Activated naive CD4-positive, alpha-beta T cell treated with anti-CD3 and anti-CD28 coated beads for 36 hours (primary cell): ENCODE measurements around the gene CHST15. TPM values are rescaled to one million over a fixed set of nuclear protein-coding genes. Genes with fewer than 3 reads are reported as not detected.

Experiments used
- CTCF ChIA-PET: fragments of 350-600 bp; sonication (Branson Sonifier 250); formaldehyde crosslinking; loops from one replicate; lab custom pipeline; 2021; ENCODE audit warnings: antibody characterized with exemption; lab: Charles Lee
- DNase-seq: peaks from one replicate; pipeline ENCODE4 v3.0.0-alpha.2; 2020
- H3K27ac Mint-ChIP-seq: one replicate; pipeline ENCODE4 v1.8.0; 2021; ENCODE audit warnings: mild to moderate bottlenecking, mixed read lengths
- H3K27me3 Mint-ChIP-seq: one replicate; pipeline ENCODE4 v1.8.0; 2021; ENCODE audit warnings: low read depth, mixed read lengths
- H3K36me3 Mint-ChIP-seq: one replicate; pipeline ENCODE4 v1.8.0; 2021; ENCODE audit warnings: low read depth, mixed read lengths
- H3K4me1 Mint-ChIP-seq: one replicate; pipeline ENCODE4 v1.8.0; 2021; ENCODE audit warnings: low read depth, mixed read lengths
- H3K4me3 Mint-ChIP-seq: one replicate; pipeline ENCODE4 v1.8.0; 2021; ENCODE audit warnings: mild to moderate bottlenecking, moderate library complexity, mixed read lengths
- H3K9me3 Mint-ChIP-seq: one replicate; pipeline ENCODE4 v1.8.0; 2021; ENCODE audit warnings: mixed read lengths
- intact Hi-C: fragments of 100-400 bp; cut with micrococcal nuclease; formaldehyde crosslinking; loops from one replicate; pipeline ENCODE4 v1.15.1; 2023
- total RNA-seq, 2 experiments: library from RNA; stranded (reverse); gene quantifications; one replicate each; pipeline ENCODE4 v1.2.3, GENCODE V29; 2021

Gene CHST15
- total RNA-seq, 2 experiments from 2014 or later: 0.47 to 0.50 TPM

- Mint-ChIP-seq H3K4me3 (no peak overlapping the region), H3K27ac (no peak overlapping the region), H3K27me3 (no peaks in the 10 kb centered on the region), H3K9me3 (no peaks in the 10 kb centered on the region), H3K36me3 (no peaks in the 10 kb centered on the region), H3K4me1 (no peaks in the 10 kb centered on the region)
- intact Hi-C loops: no loop called here
- CTCF ChIA-PET: interaction anchor here (0.7 kb wide), 1 partner anchor 134 kb away, joined by 3 read pairs; no protein-coding TSS in a partner anchor
- DNase-seq: no peak
Measured at GRCh38 chr10:124128811-124129145, 35.4 kb upstream of the CHST15 start.

GRCh38 chr10:124127965-124128810 is 34.8 kb upstream of the CHST15 start:
- CTCF ChIA-PET: interaction anchor here (0.7 kb wide), 1 partner anchor 134 kb away, joined by 3 read pairs; no protein-coding TSS in a partner anchor
- no peak for DNase-seq
- intact Hi-C loops: no loop called here
- H3K27me3 Mint-ChIP-seq: no peaks in the 10 kb centered on the region
- H3K4me1 Mint-ChIP-seq: no peaks in the 10 kb centered on the region
- no peak overlapping the region for H3K27ac Mint-ChIP-seq
- no peaks in the 10 kb centered on the region for H3K36me3 Mint-ChIP-seq
- no peaks in the 10 kb centered on the region for H3K9me3 Mint-ChIP-seq
- H3K4me3 Mint-ChIP-seq: no peak overlapping the region

GRCh38 chr10:124127563-124127962 is 34.2 kb upstream of the CHST15 start:
- intact Hi-C loops: no loop called here
- no peak for DNase-seq
- no peaks in the 10 kb centered on the region for H3K9me3 Mint-ChIP-seq
- H3K4me1 Mint-ChIP-seq: no peaks in the 10 kb centered on the region
- no peak overlapping the region for H3K27ac Mint-ChIP-seq
- CTCF ChIA-PET: no interaction called here
- no peaks in the 10 kb centered on the region for H3K36me3 Mint-ChIP-seq
- H3K27me3 Mint-ChIP-seq: no peaks in the 10 kb centered on the region
- no peak overlapping the region for H3K4me3 Mint-ChIP-seq

- no peaks in the 10 kb centered on the region for H3K36me3 Mint-ChIP-seq
- CTCF ChIA-PET: interaction anchor here (1.1 kb wide), 1 partner anchor 250 kb away, joined by 3 read pairs; no protein-coding TSS in a partner anchor
- no peak for DNase-seq
- no peak overlapping the region for H3K27ac Mint-ChIP-seq
- intact Hi-C loops: no loop called here
- H3K4me3 Mint-ChIP-seq: no peak overlapping the region
- H3K9me3 Mint-ChIP-seq: no peaks in the 10 kb centered on the region
- no peaks in the 10 kb centered on the region for H3K27me3 Mint-ChIP-seq
- no peaks in the 10 kb centered on the region for H3K4me1 Mint-ChIP-seq
Measured at GRCh38 chr10:124126983-124127385, 33.6 kb upstream of the CHST15 start.

- intact Hi-C loops: no loop called here
- no peak for DNase-seq
- no peaks in the 10 kb centered on the region for H3K4me1 Mint-ChIP-seq
- H3K27me3 Mint-ChIP-seq: no peaks in the 10 kb centered on the region
- H3K36me3 Mint-ChIP-seq: no peaks in the 10 kb centered on the region
- no peaks in the 10 kb centered on the region for H3K9me3 Mint-ChIP-seq
- CTCF ChIA-PET: interaction anchor here (1.1 kb wide), 1 partner anchor 250 kb away, joined by 3 read pairs; no protein-coding TSS in a partner anchor
- H3K27ac Mint-ChIP-seq: no peak overlapping the region
- no peak overlapping the region for H3K4me3 Mint-ChIP-seq
Measured at GRCh38 chr10:124126145-124126982, 33.0 kb upstream of the CHST15 start.

- DNase-seq: peak; percentile 18
- Mint-ChIP-seq H3K36me3 (no peaks in the 10 kb centered on the region), H3K4me3 (no peak overlapping the region), H3K4me1 (no peaks in the 10 kb centered on the region), H3K27ac (no peak overlapping the region), H3K27me3 (no peaks in the 10 kb centered on the region), H3K9me3 (no peaks in the 10 kb centered on the region)
- intact Hi-C loops: loop anchor here (2.0 kb wide), 1 partner anchor 27 kb away; no protein-coding TSS in a partner anchor
- CTCF ChIA-PET: no interaction called here
Measured at GRCh38 chr10:124125305-124126116, 32.1 kb upstream of the CHST15 start.

GRCh38 chr10:124124769-124125161 is 31.4 kb upstream of the CHST15 start:
- CTCF ChIA-PET: no interaction called here
- Mint-ChIP-seq H3K4me3 (no peak overlapping the region), H3K27me3 (no peaks in the 10 kb centered on the region), H3K27ac (no peak overlapping the region), H3K4me1 (no peaks in the 10 kb centered on the region), H3K36me3 (no peaks in the 10 kb centered on the region), H3K9me3 (no peaks in the 10 kb centered on the region)
- intact Hi-C loops: loop anchor here (2.0 kb wide), 1 partner anchor 28 kb away; no protein-coding TSS in a partner anchor
- DNase-seq: no peak

GRCh38 chr10:124124123-124124768 is 30.8 kb upstream of the CHST15 start:
- Mint-ChIP-seq H3K4me1 (no peaks in the 10 kb centered on the region), H3K36me3 (no peaks in the 10 kb centered on the region), H3K9me3 (no peaks in the 10 kb centered on the region), H3K27ac (no peak overlapping the region), H3K27me3 (no peaks in the 10 kb centered on the region), H3K4me3 (no peak overlapping the region)
- intact Hi-C loops: loop anchor here (2.0 kb wide), 1 partner anchor 29 kb away; no protein-coding TSS in a partner anchor
- CTCF ChIA-PET: no interaction called here
- DNase-seq: no peak

GRCh38 chr10:124123156-124123555 is 29.8 kb upstream of the CHST15 start:
- DNase-seq: no peak
- no peaks in the 10 kb centered on the region for H3K9me3 Mint-ChIP-seq
- no peaks in the 10 kb centered on the region for H3K36me3 Mint-ChIP-seq
- no peak overlapping the region for H3K27ac Mint-ChIP-seq
- CTCF ChIA-PET: no interaction called here
- H3K27me3 Mint-ChIP-seq: no peaks in the 10 kb centered on the region
- H3K4me3 Mint-ChIP-seq: no peak overlapping the region
- intact Hi-C loops: no loop called here
- H3K4me1 Mint-ChIP-seq: no peaks in the 10 kb centered on the region

- CTCF ChIA-PET: interaction anchor here (1.4 kb wide), 1 partner anchor 126 kb away, joined by 3 read pairs; no protein-coding TSS in a partner anchor
- intact Hi-C loops: no loop called here
Measured at GRCh38 chr10:124122211-124122610, 28.8 kb upstream of the CHST15 start.

GRCh38 chr10:124120410-124121061 is 27.1 kb upstream of the CHST15 start:
- no peaks in the 10 kb centered on the region for H3K4me1 Mint-ChIP-seq
- intact Hi-C loops: no loop called here
- no peaks in the 10 kb centered on the region for H3K27me3 Mint-ChIP-seq
- H3K36me3 Mint-ChIP-seq: no peaks in the 10 kb centered on the region
- no peak overlapping the region for H3K27ac Mint-ChIP-seq
- CTCF ChIA-PET: no interaction called here
- no peak overlapping the region for H3K4me3 Mint-ChIP-seq
- no peaks in the 10 kb centered on the region for H3K9me3 Mint-ChIP-seq
- DNase-seq: no peak

More at GRCh38 chr10:124122211-124122610, 28.8 kb upstream of the CHST15 start:
- DNase-seq: no peak
- Mint-ChIP-seq H3K9me3 (no peaks in the 10 kb centered on the region), H3K27ac (no peak overlapping the region), H3K36me3 (no peaks in the 10 kb centered on the region), H3K27me3 (no peaks in the 10 kb centered on the region), H3K4me1 (no peaks in the 10 kb centered on the region), H3K4me3 (no peak overlapping the region)
